Hepatocyte (in vitro differentiated cells): Measurements from ENCODE around the gene EEF1AKMT3. TPM values are rescaled to one million over a fixed set of nuclear protein-coding genes. Genes with fewer than 3 reads are reported as not detected.

Experiments
- DNase-seq: peaks from one replicate; pipeline ENCODE4 v3.0.0-alpha.2; 2016; ENCODE audit warnings: low spot score
- H2AFZ ChIP-seq: fragments of 200-600 bp; sonication (generic); 2 replicates; pipeline ENCODE4 v1.6.0; 2016; ENCODE audit warnings: antibody characterized with exemption, mild to moderate bottlenecking
- H3K27ac ChIP-seq: fragments of 200-600 bp; sonication (generic); 2 replicates; pipeline ENCODE4 v1.5.1; 2016; ENCODE audit warnings: mild to moderate bottlenecking
- H3K27me3 ChIP-seq: fragments of 200-600 bp; sonication (generic); 2 replicates; pipeline ENCODE4 v1.6.1; 2016
- H3K36me3 ChIP-seq: fragments of 200-600 bp; sonication (generic); replicated peaks from 2 replicates; pipeline ENCODE4 v1.5.1; 2016; ENCODE audit warnings: low read depth; ENCODE audit not compliant: insufficient read depth
- H3K4me1 ChIP-seq: fragments of 200-600 bp; sonication (generic); 2 replicates; pipeline ENCODE4 v1.5.1; 2016; ENCODE audit warnings: mild to moderate bottlenecking, moderate library complexity; ENCODE audit not compliant: insufficient read depth
- H3K4me2 ChIP-seq: fragments of 200-600 bp; sonication (generic); 2 replicates; pipeline ENCODE4 v1.6.0; 2016
- H3K4me3 ChIP-seq: fragments of 200-600 bp; sonication (generic); 2 replicates; pipeline ENCODE4 v1.5.1; 2016; ENCODE audit warnings: mild to moderate bottlenecking
- H3K79me2 ChIP-seq: fragments of 200-600 bp; sonication (generic); 2 replicates; pipeline ENCODE4 v1.6.0; 2017; ENCODE audit warnings: mild to moderate bottlenecking
- H3K9me2 ChIP-seq: fragments of 200-600 bp; sonication (generic); replicated peaks from 2 replicates; pipeline ENCODE4 v1.6.0; 2017; ENCODE audit warnings: mild to moderate bottlenecking; ENCODE audit not compliant: insufficient read depth
- H3K9me3 ChIP-seq: fragments of 200-600 bp; sonication (generic); 2 replicates; pipeline ENCODE4 v1.5.1; 2016; ENCODE audit warnings: low read depth, mild to moderate bottlenecking
- H4K20me1 ChIP-seq: fragments of 200-600 bp; sonication (generic); 2 replicates; pipeline ENCODE4 v1.6.0; 2016; ENCODE audit warnings: mild to moderate bottlenecking; ENCODE audit not compliant: insufficient read depth, poor library complexity, severe bottlenecking
- CTCF ChIP-seq: fragments of 200-600 bp; sonication (generic); IDR thresholded peaks from 2 replicates; pipeline ENCODE4 v1.5.1; 2016; ENCODE audit warnings: antibody characterized with exemption, mild to moderate bottlenecking; ENCODE audit not compliant: poor library complexity
- EZH2 ChIP-seq: fragments of 200-600 bp; sonication (generic); IDR thresholded peaks from 2 replicates; pipeline ENCODE4 v1.6.1; 2016; ENCODE audit warnings: antibody characterized with exemption, mild to moderate bottlenecking, borderline replicate concordance
- EZH2phosphoT487 ChIP-seq: fragments of 200-600 bp; sonication (generic); IDR thresholded peaks from one replicate; pipeline ENCODE4 v1.6.1; 2018; ENCODE audit warnings: antibody characterized with exemption, mild to moderate bottlenecking, low read depth, moderate library complexity; ENCODE audit not compliant: unreplicated experiment, severe bottlenecking
- WGBS: methylation state at CpG from one replicate; pipeline ENCODE4 v1.1.6; 2016; ENCODE audit warnings: low lambda C conversion rate; ENCODE audit errors: missing lambda C conversion rate; 5-methylcytosine and 5-hydroxymethylcytosine counted together
- polyA plus RNA-seq: library from polyadenylated mRNA; unstranded; fragments of >200 nt; fragmentation: Nextera tagmentation; extraction: Ambion mirVana; gene quantifications from 2 replicates; pipeline ENCODE4 v1.2.1, GENCODE V29; 2016
- total RNA-seq: library from RNA; depleted of rRNA; stranded (reverse); fragments of >200 nt; gene quantifications from 2 replicates; pipeline ENCODE4 v1.2.3, GENCODE V29; 2014

Gene EEF1AKMT3
- total and polyA plus RNA-seq, 2 experiments from 2014 or later: 4.5 to 7.6 TPM

- H3K4me2 ChIP-seq: no peak overlapping the region
- H3K36me3 ChIP-seq: no peaks in the 10 kb centered on the region
- DNase-seq: no peak
- no peak overlapping the region for H3K4me3 ChIP-seq
- H3K9me3 ChIP-seq: no peaks in the 10 kb centered on the region
- H3K27ac ChIP-seq: no peak overlapping the region
- H3K4me1 ChIP-seq: peaks cover 8% of the 10 kb centered on the region
- H3K27me3 ChIP-seq: no peaks in the 10 kb centered on the region
- WGBS: 87% methylated on average over 3 of the region's 3 CpGs
- H3K79me2 ChIP-seq: peaks cover 26% of the 10 kb centered on the region
- no peak for TF ChIP-seq EZH2phosphoT487
- no peak overlapping the region for H2AFZ ChIP-seq
- H4K20me1 ChIP-seq: peaks cover 3% of the 10 kb centered on the region
- H3K9me2 ChIP-seq: no peaks in the 10 kb centered on the region
Measured at GRCh38 chr12:57781244-57781643, 8.8 kb downstream of the EEF1AKMT3 start.

GRCh38 chr12:57781801-57782200 lies 9.4 kb downstream of the EEF1AKMT3 start:
- H3K36me3 ChIP-seq: no peaks in the 10 kb centered on the region
- H3K27me3 ChIP-seq: no peaks in the 10 kb centered on the region
- TF ChIP-seq CTCF: no peak
- TF ChIP-seq EZH2: no peak
- no peak for TF ChIP-seq EZH2phosphoT487
- H3K9me2 ChIP-seq: no peaks in the 10 kb centered on the region
- WGBS: 79% methylated on average over 2 of the region's 2 CpGs
- H3K27ac ChIP-seq: no peak overlapping the region
- H3K4me1 ChIP-seq: peaks cover 8% of the 10 kb centered on the region
- no peaks in the 10 kb centered on the region for H3K9me3 ChIP-seq
- DNase-seq: no peak
- no peak overlapping the region for H3K4me2 ChIP-seq
- no peak overlapping the region for H3K4me3 ChIP-seq
- H3K79me2 ChIP-seq: peaks cover 26% of the 10 kb centered on the region
- H4K20me1 ChIP-seq: peaks cover 3% of the 10 kb centered on the region
- peak overlapping the region; percentile 5 for H2AFZ ChIP-seq

- Histone ChIP-seq H3K4me3 (no peak overlapping the region), H3K27me3 (no peaks in the 10 kb centered on the region), H2AFZ (peak overlapping the region; percentile 5), H3K27ac (no peak overlapping the region), H3K9me2 (no peaks in the 10 kb centered on the region), H4K20me1 (peaks cover 3% of the 10 kb centered on the region), H3K36me3 (no peaks in the 10 kb centered on the region), H3K9me3 (no peaks in the 10 kb centered on the region), H3K79me2 (peaks cover 26% of the 10 kb centered on the region), H3K4me2 (peak overlapping the region; percentile 40), H3K4me1 (peaks cover 8% of the 10 kb centered on the region)
- WGBS: 27% methylated on average over 4 of the region's 4 CpGs
- no peak for DNase-seq
- TF ChIP-seq EZH2 (no peak), CTCF (no peak), EZH2phosphoT487 (no peak)
Measured at GRCh38 chr12:57782243-57782607, 9.8 kb downstream of the EEF1AKMT3 start.

- Histone ChIP-seq H4K20me1 (peaks cover 3% of the 10 kb centered on the region), H3K9me2 (no peaks in the 10 kb centered on the region), H3K4me3 (peak within 1 kb of the TSS; percentile 95), H3K4me2 (peak within 1 kb of the TSS; percentile 90), H3K9me3 (no peaks in the 10 kb centered on the region), H3K36me3 (no peaks in the 10 kb centered on the region), H2AFZ (peak within 1 kb of the TSS; percentile 76), H3K27me3 (no peaks in the 10 kb centered on the region), H3K79me2 (peaks cover 26% of the 10 kb centered on the region), H3K4me1 (peaks cover 8% of the 10 kb centered on the region), H3K27ac (peak within 1 kb of the TSS; percentile 43)
- TF ChIP-seq CTCF: peak; percentile 95
- TF ChIP-seq EZH2phosphoT487: no peak
- DNase-seq: peak; percentile 97
- WGBS: 3% methylated on average over 41 of the region's 45 CpGs
Measured at GRCh38 chr12:57782608-57783465, 10.4 kb downstream of the EEF1AKMT3 start, which contains the start of gene TSFM. Gene TSFM, plus strand, starts transcription at chr12:57782787. Its CDS starts 15 bp downstream, at chr12:57782802.
